HepG2 (cell line): ENCODE results near the gene CLDN9. TPM values are rescaled to one million over a fixed set of nuclear protein-coding genes. Genes with fewer than 3 reads are reported as not detected.

Source experiments
- ATAC-seq: fragments of 200-7000 bp; cut with Tn5 transposase; 3 replicates; pipeline ENCODE4 v1.9.1; 2020; ENCODE audit warnings: mild to moderate bottlenecking, moderate library complexity
- BruUV-seq: library from RNA; stranded (reverse); fragments of 400-500 nt; replicated peaks from 2 replicates; lab custom pipeline; 2021; lab: Mats Ljungman, UMichigan
- CTCF ChIA-PET: fragments of 300-600 bp; formaldehyde crosslinking; extraction: SDS; loops from one replicate; lab custom pipeline; 2021; ENCODE audit warnings: low total read pairs, inconsistent platforms, low intra/inter-chr PET ratio; lab: Yijun Ruan, JAX
- POLR2A ChIA-PET: fragments of 350-600 bp; sonication (Branson Sonifier 250); formaldehyde crosslinking; loops from one replicate; lab custom pipeline; 2020; ENCODE audit warnings: antibody characterized with exemption, inconsistent platforms; lab: Yijun Ruan, JAX
- DNase-seq: peaks from one replicate; pipeline ENCODE4 v3.0.0-alpha.2; 2015; ENCODE audit warnings: low spot score
- FAIRE-seq: peaks from 3 replicates; lab custom pipeline; 2011; peaks lifted over from hg19 to GRCh38; lab: Jason Lieb, UNC
- H2AFZ ChIP-seq: one replicate; pipeline ENCODE4 v1.6.1; 2011; ENCODE audit warnings: low read length, inconsistent platforms
- H3K27ac ChIP-seq: fragments of 300-600 bp; 3 replicates; pipeline ENCODE4 v1.8.0; 2011; ENCODE audit warnings: mixed run types, mild to moderate bottlenecking, mixed read lengths, low read length, inconsistent platforms; ENCODE audit not compliant: insufficient read depth; ENCODE audit errors: extremely low read length
- H3K27me3 ChIP-seq, 2 experiments: fragments of 200-600 bp in 1 of 2; 2 replicates in 1 of 2; 3 replicates in 1 of 2; pipeline versions ENCODE4 v1.6.0 to v1.8.0; 2011; ENCODE audit warnings: low read length in 2 of 2, mild to moderate bottlenecking in 2 of 2, moderate library complexity in 2 of 2, inconsistent platforms in 1 of 2; ENCODE audit not compliant: insufficient read depth in 2 of 2, control insufficient read depth in 1 of 2
- H3K36me3 ChIP-seq, 2 experiments: fragments of 200-600 bp in 1 of 2; replicated peaks in 1 of 2; 2 replicates in 1 of 2; 3 replicates in 1 of 2; pipeline versions ENCODE4 v1.5.1 to v1.8.0; 2011; ENCODE audit warnings: low read length in 2 of 2, inconsistent platforms in 1 of 2; ENCODE audit not compliant: insufficient read depth in 2 of 2, control insufficient read depth in 1 of 2
- H3K4me1 ChIP-seq: 2 replicates; pipeline ENCODE4 v1.5.1; 2012; ENCODE audit warnings: low read length, inconsistent platforms; ENCODE audit not compliant: insufficient read depth
- H3K4me2 ChIP-seq: 2 replicates; pipeline ENCODE4 v1.6.0; 2011; ENCODE audit warnings: low read depth, low read length, inconsistent platforms
- H3K4me3 ChIP-seq, 3 experiments: fragments of 200-600 bp in 1 of 3; sonication (generic), shearing (Covaris generic) in 1 of 3; replicated peaks in 1 of 3; 2 replicates each; pipeline ENCODE4 v1.5.1; 2011 to 2016; ENCODE audit warnings: low read length in 3 of 3, inconsistent platforms in 2 of 3, low read depth in 2 of 3, mild to moderate bottlenecking in 2 of 3, control low read depth in 1 of 3, mixed read lengths in 1 of 3; ENCODE audit not compliant: insufficient read depth in 1 of 3
- H3K79me2 ChIP-seq: one replicate; pipeline ENCODE4 v1.6.1; 2011; ENCODE audit warnings: low read length, inconsistent platforms; ENCODE audit not compliant: insufficient read depth
- H3K9ac ChIP-seq: 2 replicates; pipeline ENCODE4 v1.6.0; 2011; ENCODE audit warnings: mild to moderate bottlenecking, low read depth, low read length, inconsistent platforms; ENCODE audit not compliant: insufficient read depth
- H3K9me3 ChIP-seq: 2 replicates; pipeline ENCODE4 v1.5.1; 2012; ENCODE audit warnings: mild to moderate bottlenecking, low read length
- H4K20me1 ChIP-seq: 2 replicates; pipeline ENCODE4 v1.6.0; 2011; ENCODE audit warnings: inconsistent platforms, mild to moderate bottlenecking, low read length, moderate library complexity; ENCODE audit not compliant: insufficient read depth
- BCLAF1 ChIP-seq: fragments of 450-650 bp; IDR thresholded peaks from 2 replicates; pipeline ENCODE4 v1.6.1; 2017; ENCODE audit warnings: mild to moderate bottlenecking
- PRPF4 ChIP-seq: fragments of 200-400 bp; formaldehyde crosslinking; IDR thresholded peaks from 2 replicates; pipeline ENCODE4 v1.6.1; 2016; ENCODE audit warnings: low read length, low read depth; ENCODE audit not compliant: poor library complexity, severe bottlenecking
- TCF7 ChIP-seq: sonication (generic); IDR thresholded peaks from 2 replicates; pipeline ENCODE4 v1.6.1; 2016; ENCODE audit warnings: antibody characterized with exemption, low read depth
- ZFYVE20 ChIP-seq: sonication (generic); formaldehyde crosslinking; IDR thresholded peaks from 2 replicates; pipeline ENCODE4 v1.8.0; 2023; ENCODE audit warnings: low read depth, mild to moderate bottlenecking, moderate library complexity, missing genetic modification reagents, borderline replicate concordance
- ZNF253 ChIP-seq: sonication (generic); formaldehyde crosslinking; IDR thresholded peaks from 2 replicates; pipeline ENCODE4 v1.8.0; 2022; ENCODE audit warnings: mild to moderate bottlenecking, missing genetic modification reagents, borderline replicate concordance
- ZNF274 ChIP-seq: sonication (generic); formaldehyde crosslinking; IDR thresholded peaks from 2 replicates; pipeline ENCODE4 v1.5.1; 2020; ENCODE audit warnings: mild to moderate bottlenecking, missing genetic modification reagents
- ZNF331 ChIP-seq: sonication (generic); formaldehyde crosslinking; IDR thresholded peaks from 2 replicates; pipeline ENCODE4 v1.4.0; 2020; ENCODE audit warnings: missing genetic modification reagents
- ZNF496 ChIP-seq: sonication (generic); formaldehyde crosslinking; IDR thresholded peaks from 2 replicates; pipeline ENCODE4 v1.8.1; 2023; ENCODE audit warnings: mild to moderate bottlenecking, moderate library complexity, missing genetic modification reagents; ENCODE audit not compliant: insufficient replicate concordance
- ZNF564 ChIP-seq: sonication (generic); formaldehyde crosslinking; IDR thresholded peaks from 2 replicates; pipeline ENCODE4 v1.8.1; 2023; ENCODE audit warnings: mild to moderate bottlenecking, missing genetic modification reagents
- ZNF589 ChIP-seq: sonication (generic); formaldehyde crosslinking; conservative IDR thresholded peaks from 2 replicates; pipeline ENCODE4 v1.8.0; 2022; ENCODE audit warnings: mild to moderate bottlenecking, moderate library complexity, missing genetic modification reagents
- ZNF609 ChIP-seq: sonication (generic); formaldehyde crosslinking; IDR thresholded peaks from 2 replicates; pipeline ENCODE4 v1.4.0; 2020; ENCODE audit warnings: mild to moderate bottlenecking, missing genetic modification reagents, borderline replicate concordance
- ZNF713 ChIP-seq: sonication (generic); formaldehyde crosslinking; IDR thresholded peaks from 2 replicates; pipeline ENCODE4 v1.4.0; 2020; ENCODE audit warnings: mild to moderate bottlenecking, missing genetic modification reagents
- ZNF839 ChIP-seq: sonication (generic); formaldehyde crosslinking; IDR thresholded peaks from 2 replicates; pipeline ENCODE4 v1.4.0; 2020; ENCODE audit warnings: missing genetic modification reagents, mild to moderate bottlenecking, borderline replicate concordance
- ZSCAN12 ChIP-seq: sonication (generic); formaldehyde crosslinking; IDR thresholded peaks from 2 replicates; pipeline ENCODE4 v1.9.0; 2021; ENCODE audit warnings: mild to moderate bottlenecking, missing genetic modification reagents
- ZSCAN20 ChIP-seq: sonication (generic); formaldehyde crosslinking; IDR thresholded peaks from 2 replicates; pipeline ENCODE4 v1.4.0; 2020; ENCODE audit warnings: missing genetic modification reagents, mild to moderate bottlenecking, borderline replicate concordance
- ZSCAN5A ChIP-seq: sonication (generic); formaldehyde crosslinking; IDR thresholded peaks from 2 replicates; pipeline ENCODE4 v1.8.0; 2022; ENCODE audit warnings: mild to moderate bottlenecking, missing genetic modification reagents, borderline replicate concordance
- WGBS: methylation state at CpG from one replicate; pipeline ENCODE4 v1.1.6; 2017; ENCODE audit warnings: low lambda C conversion rate; 5-methylcytosine and 5-hydroxymethylcytosine counted together
- in situ Hi-C: cut with HindIII; loops from 2 replicates; pipeline ENCODE4 v1.10.0; 2017; ENCODE audit warnings: low pct_unique_long_range_greater_than_20kb; ENCODE audit not compliant: extremely low pct_ligation_motif_present
- intact Hi-C: fragments of 100-400 bp; cut with micrococcal nuclease; formaldehyde crosslinking; loops from one replicate; pipeline ENCODE4 v1.10.0; 2022; ENCODE audit not compliant: unreplicated experiment
- polyA plus RNA-seq, 8 experiments: library from polyadenylated mRNA; depleted of rRNA in 3 of 8; stranded (reverse) in 7 of 8; unstranded in 1 of 8; fragments of >200 nt; fragmentation: Illumina TruSeq in 4 of 8; extraction: Trizol in 4 of 8; gene quantifications; 2 replicates each; pipeline versions ENCODE4 v1.2.1 to v1.2.3, GENCODE V29; 2011 to 2016; ENCODE audit warnings: low read depth in 4 of 8, missing spikeins in 1 of 8, mixed read lengths in 1 of 8; ENCODE audit not compliant: insufficient read depth in 1 of 8
- total RNA-seq, 5 experiments: library from RNA; depleted of rRNA; stranded (reverse); fragments of >200 nt; fragmentation: Illumina TruSeq; extraction: Trizol; gene quantifications; 2 replicates each; pipeline ENCODE4 v1.2.3, GENCODE V29; 2016; ENCODE audit warnings: low read depth in 1 of 5

Gene CLDN9
- total and polyA plus RNA-seq, 2 of the 13 experiments (the other 11 are each of a cell fraction or from before 2014, with no cell fraction given): 0.15 to 0.26 TPM

- POLR2A ChIA-PET: interaction anchor here (0.9 to 2.0 kb wide), 3 partner anchors 20 to 45 kb away, joined by 3 to 5 read pairs (median 4); partner anchors contain the start of genes HCFC1R1 and THOC6
- no peak for FAIRE-seq
- no peak for TF ChIP-seq ZSCAN20 (CRISPR knock-in tag)
- TF ChIP-seq ZNF564 (CRISPR knock-in tag): no peak
- TF ChIP-seq ZFYVE20: no peak
- TF ChIP-seq ZSCAN12: no peak
- no peak for TF ChIP-seq ZNF713
- TF ChIP-seq ZNF496 (CRISPR knock-in tag): no peak
- TF ChIP-seq BCLAF1: no peak
- no peak for TF ChIP-seq ZNF274
- no peak for TF ChIP-seq TCF7
- TF ChIP-seq ZNF253 (CRISPR knock-in tag): no peak
- no peak for TF ChIP-seq ZSCAN5A
- no peak for TF ChIP-seq ZNF609 (CRISPR knock-in tag)
- no peak for TF ChIP-seq ZNF331 (CRISPR knock-in tag)
- TF ChIP-seq ZNF589 (CRISPR knock-in tag): no peak
- no peak for TF ChIP-seq PRPF4
- TF ChIP-seq ZNF839 (CRISPR knock-in tag): no peak
Observed at GRCh38 chr16:3000540-3000939, 12.2 kb upstream of the CLDN9 start.

More at GRCh38 chr16:3000540-3000939, 12.2 kb upstream of the CLDN9 start:
- CTCF ChIA-PET: interaction anchor here (2.0 kb wide), 1 partner anchor 29 kb away, joined by 5 read pairs; no protein-coding TSS in a partner anchor
- no peaks in the 10 kb centered on the region for H3K9me3 ChIP-seq
- no TSS peak for BruUV-seq
- intact Hi-C loops: no loop called here
- no peak overlapping the region for H3K9ac ChIP-seq
- 90% methylated on average over 3 of the region's 4 CpGs for whole genome bisulfite sequencing
- ATAC-seq (no peak), DNase-seq (no peak)
- in situ Hi-C loops: no loop called here
- H3K27ac ChIP-seq: no peak overlapping the region
- H3K4me1 ChIP-seq: peaks cover 17% of the 10 kb centered on the region
- H4K20me1 ChIP-seq: no peaks in the 10 kb centered on the region
- no peaks in the 10 kb centered on the region for H3K27me3 ChIP-seq
- H3K36me3 ChIP-seq: no peaks in the 10 kb centered on the region
- H2AFZ ChIP-seq: no peak overlapping the region
- H3K79me2 ChIP-seq: no peaks in the 10 kb centered on the region
- no peak overlapping the region for H3K4me2 ChIP-seq
- no peak overlapping the region for H3K4me3 ChIP-seq
